ENCODE data around the gene PANX2.
"Not testable (repeated sequence)": the region's sequence is repeated elsewhere in the genome, so short reads cannot be mapped to it uniquely, and the experiment has no call there.

PANX2 gene

GRCh38 chr22:50199251-50199721, 28.8 kb downstream of the PANX2 start:
- no peak for DNase-seq

- DNase-seq = no peak
These were observed 29.4 kb downstream of the PANX2 start for GRCh38 chr22:50199829-50200460.

GRCh38 chr22:50200461-50201190, 30.1 kb downstream of the PANX2 start, which contains the start of gene SELENOO:
TSS of gene SELENOO (plus strand) at chr22:50201011. CDS start at chr22:50201037, 26 bp downstream.
- DNase-seq = peak; percentile 85 to 91

- no peak for DNase-seq
These were observed 30.9 kb downstream of the PANX2 start for GRCh38 chr22:50201191-50202129.

GRCh38 chr22:50202130-50202666, 31.7 kb downstream of the PANX2 start:
- no peak for DNase-seq

- no peak for DNase-seq
These were observed 32.8 kb downstream of the PANX2 start for GRCh38 chr22:50203288-50203687.

GRCh38 chr22:50204571-50204970, 34.0 kb downstream of the PANX2 start:
- no peak for DNase-seq

- DNase-seq = not testable (repeated sequence)
These were observed 34.5 kb downstream of the PANX2 start for GRCh38 chr22:50204998-50205397.

GRCh38 chr22:50205781-50206569, 35.4 kb downstream of the PANX2 start:
- DNase-seq = no peak

- DNase-seq = peak in 1 of 2 experiments; percentile 8
These were observed 36.1 kb downstream of the PANX2 start for GRCh38 chr22:50206599-50206998.

- DNase-seq = no peak
These were observed 37.0 kb downstream of the PANX2 start for GRCh38 chr22:50207383-50208140.

GRCh38 chr22:50208430-50208938, 38.0 kb downstream of the PANX2 start:
- DNase-seq = no peak

- no peak for DNase-seq
These were observed 38.7 kb downstream of the PANX2 start for GRCh38 chr22:50208939-50209892.

GRCh38 chr22:50209893-50210292, 39.4 kb downstream of the PANX2 start:
- DNase-seq = peak; percentile 58 to 62

- DNase-seq = no peak
These were observed 40.0 kb downstream of the PANX2 start for GRCh38 chr22:50210378-50211139.

GRCh38 chr22:50211147-50211546, 40.6 kb downstream of the PANX2 start:
- no peak for DNase-seq

- DNase-seq = no peak
These were observed 42.7 kb downstream of the PANX2 start for GRCh38 chr22:50213263-50213662.

GRCh38 chr22:50215297-50216054, 44.9 kb downstream of the PANX2 start:
- no peak for DNase-seq
